Left forelimb (tissue), 1 donor: ENCODE results near the gene ANKEF1.
"Not testable (repeated sequence)": the region's sequence is repeated elsewhere in the genome, so short reads cannot be mapped to it uniquely, and the experiment has no call there.

Source experiments
- DNase-seq: peaks from one replicate; pipeline ENCODE4 v3.0.0-alpha.2; 2018; ENCODE audit warnings: low spot score

ANKEF1 gene

DNA sequence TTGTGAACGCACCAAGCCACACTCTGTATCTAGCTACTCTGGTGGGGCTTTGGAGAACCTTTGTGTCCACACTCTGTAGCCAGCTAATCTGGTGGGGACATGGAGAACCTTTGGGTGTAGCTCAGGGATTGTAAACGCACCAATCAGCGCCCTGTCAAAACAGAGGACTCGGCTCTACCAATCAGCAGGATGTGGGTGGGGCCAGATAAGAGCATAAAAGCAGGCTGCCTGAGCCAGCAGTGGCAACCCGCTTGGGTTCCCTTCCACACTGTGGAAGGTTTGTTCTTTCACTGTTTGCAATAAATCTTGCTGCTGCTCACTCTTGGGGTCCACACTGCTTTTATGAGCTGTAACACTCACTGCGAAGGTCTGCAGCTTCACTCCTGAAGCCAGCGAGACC, 2.5 kb upstream of the ANKEF1 start:
- not testable (repeated sequence) for DNase-seq

DNA sequence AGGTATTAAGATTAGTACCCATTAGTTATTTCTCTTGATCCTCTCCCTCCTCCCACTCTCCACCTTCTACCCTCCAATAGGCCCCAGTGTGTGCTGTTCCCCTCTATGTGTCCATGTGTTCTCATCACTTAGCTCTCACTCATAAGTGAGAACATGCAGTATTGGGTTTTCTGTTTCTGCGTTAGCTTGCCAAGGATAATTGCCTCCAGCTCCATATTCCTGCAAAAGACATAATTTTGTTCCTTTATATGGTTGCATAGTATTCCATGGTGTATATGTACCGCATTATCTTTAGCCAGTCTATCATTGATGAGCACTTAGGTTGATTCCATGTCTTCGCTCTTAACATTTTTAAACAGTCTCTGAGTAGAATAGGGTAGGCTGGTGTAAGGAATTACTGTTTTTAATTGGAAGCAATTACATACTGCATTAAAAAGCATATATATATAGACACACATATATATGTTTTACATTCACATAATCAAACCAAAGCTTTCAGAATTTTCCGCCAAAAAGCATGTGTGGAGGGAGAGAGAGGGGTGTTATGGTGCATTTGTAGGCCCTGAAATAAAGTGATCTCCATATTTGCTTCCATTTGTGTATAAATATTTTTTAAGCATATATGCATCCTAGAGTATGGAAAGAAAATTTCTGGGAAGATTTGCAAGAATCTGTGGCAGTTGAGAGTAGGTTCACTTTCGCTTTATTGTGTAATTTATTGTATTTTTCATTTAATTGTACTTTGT, 709 bp upstream of the ANKEF1 start:
- DNase-seq: no peak

GRCh38 chr20:10036321-10036720, 1.5 kb downstream of the ANKEF1 start:
- DNase-seq: not testable (repeated sequence)

DNA sequence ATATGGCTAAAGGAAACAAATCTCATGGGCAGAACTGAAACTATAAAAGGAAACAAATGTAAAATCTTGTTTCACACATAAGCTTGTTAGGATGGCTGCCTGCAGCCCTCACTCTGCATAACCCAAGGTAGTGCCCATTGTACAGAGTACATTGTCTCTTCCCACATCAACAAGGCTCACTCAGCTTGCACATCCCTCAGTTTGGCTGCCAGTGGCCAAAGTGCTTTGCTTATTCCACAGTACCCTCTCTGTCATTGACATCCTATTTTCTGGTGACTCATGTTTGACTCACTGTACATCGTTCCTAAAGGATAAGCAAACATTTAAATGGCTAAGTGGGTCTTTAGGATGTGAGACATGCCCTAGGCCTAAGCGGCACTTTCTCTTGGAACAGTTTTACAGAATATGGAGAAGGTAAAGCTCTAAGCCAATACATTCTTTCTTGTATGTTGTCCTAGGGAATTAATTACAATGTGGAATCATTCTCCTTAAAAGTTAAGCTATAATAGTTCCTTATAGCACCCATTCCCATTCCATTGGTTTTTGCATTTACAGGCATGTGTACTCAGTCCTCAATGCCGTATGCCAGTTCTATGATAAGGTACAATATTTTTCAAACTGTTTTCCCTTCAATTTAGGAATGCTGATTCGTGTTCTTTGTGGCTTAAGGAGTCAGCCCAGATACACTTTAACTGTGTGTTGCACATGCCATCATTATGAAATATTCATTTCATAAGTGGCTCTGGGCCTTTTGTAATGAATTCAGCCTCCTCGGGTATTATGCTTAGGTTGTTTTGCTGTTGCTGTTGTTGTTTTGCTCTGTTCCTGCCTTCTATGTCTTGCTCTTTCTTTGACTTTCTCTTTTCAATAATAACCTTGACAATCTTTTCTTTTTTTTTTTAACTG, 5.5 kb downstream of the ANKEF1 start:
- no peak for DNase-seq

DNA sequence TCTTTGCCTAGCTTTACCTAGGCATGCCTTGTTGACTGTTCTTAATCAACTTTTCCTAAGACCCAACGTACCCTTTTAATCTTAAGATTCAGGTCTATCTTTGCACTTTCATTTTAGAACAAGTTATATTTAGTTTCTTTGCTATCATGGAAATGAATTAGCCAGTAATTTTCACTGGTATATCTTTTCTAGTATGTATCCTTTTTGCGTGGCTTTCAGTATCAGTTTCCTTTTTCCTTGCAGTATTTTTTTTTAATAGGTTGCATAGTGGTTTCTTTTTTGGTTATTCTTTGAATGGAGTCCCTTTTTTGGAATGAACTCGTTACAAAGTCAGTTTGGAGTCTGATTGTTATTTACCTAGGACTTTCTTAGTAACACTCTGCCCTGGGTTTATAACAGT, 7.3 kb downstream of the ANKEF1 start:
- DNase-seq: no peak

- DNase-seq: no peak
These were observed 12.6 kb downstream of the ANKEF1 start for GRCh38 chr20:10047427-10047826.

DNA sequence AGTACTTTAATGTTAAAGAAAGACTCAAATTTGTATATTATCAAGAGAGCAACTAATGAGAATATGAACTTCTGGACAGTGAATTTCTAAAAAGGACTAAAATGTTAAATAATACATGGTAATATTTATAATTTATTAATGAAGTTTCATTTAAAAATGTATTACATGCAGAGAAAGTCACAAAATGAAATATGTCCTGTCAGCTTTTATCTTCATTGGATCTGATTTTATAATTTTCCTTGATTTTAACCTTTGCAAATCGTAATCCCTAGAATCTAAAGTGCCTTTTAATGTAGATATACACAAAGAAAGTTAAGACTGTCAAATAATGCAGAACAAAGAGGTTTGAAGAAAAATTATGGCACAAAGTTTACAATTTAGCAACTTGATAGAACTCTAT, 16.4 kb downstream of the ANKEF1 start:
- DNase-seq: no peak

DNA sequence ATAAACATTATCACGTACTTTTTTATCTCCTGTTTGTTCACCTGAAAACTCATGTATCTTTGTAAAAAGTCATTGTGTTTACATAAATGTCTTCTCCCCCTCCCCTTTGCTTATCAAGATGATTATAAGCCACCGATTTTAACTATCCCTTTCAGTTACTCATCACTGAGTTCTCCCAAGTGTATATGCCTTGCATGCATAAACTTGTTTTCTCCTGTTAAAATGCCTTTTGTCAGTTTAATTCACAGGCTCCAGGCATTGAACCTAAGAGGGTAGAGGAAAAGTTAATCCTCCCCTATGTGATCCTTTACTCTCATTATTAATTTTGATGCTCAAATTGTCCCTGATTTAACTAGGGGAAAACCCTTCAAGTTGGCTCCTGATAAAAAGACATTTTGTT, 24.2 kb downstream of the ANKEF1 start:
- no peak for DNase-seq

GRCh38 chr20:10060226-10060625, 25.4 kb downstream of the ANKEF1 start:
- DNase-seq: no peak

- no peak for DNase-seq
These were observed 26.9 kb downstream of the ANKEF1 start for GRCh38 chr20:10061641-10062040.

- no peak for DNase-seq
These were observed 28.7 kb downstream of the ANKEF1 start for GRCh38 chr20:10063482-10063881.

GRCh38 chr20:10064611-10065010, 29.8 kb downstream of the ANKEF1 start:
- DNase-seq: no peak

- DNase-seq: no peak
These were observed 30.5 kb downstream of the ANKEF1 start for GRCh38 chr20:10065154-10065833.

GRCh38 chr20:10067321-10067720, 32.5 kb downstream of the ANKEF1 start:
- DNase-seq: no peak

GRCh38 chr20:10074513-10074912, 39.7 kb downstream of the ANKEF1 start:
- no peak for DNase-seq

- DNase-seq: no peak
These were observed 40.8 kb downstream of the ANKEF1 start for GRCh38 chr20:10075606-10076005.

DNA sequence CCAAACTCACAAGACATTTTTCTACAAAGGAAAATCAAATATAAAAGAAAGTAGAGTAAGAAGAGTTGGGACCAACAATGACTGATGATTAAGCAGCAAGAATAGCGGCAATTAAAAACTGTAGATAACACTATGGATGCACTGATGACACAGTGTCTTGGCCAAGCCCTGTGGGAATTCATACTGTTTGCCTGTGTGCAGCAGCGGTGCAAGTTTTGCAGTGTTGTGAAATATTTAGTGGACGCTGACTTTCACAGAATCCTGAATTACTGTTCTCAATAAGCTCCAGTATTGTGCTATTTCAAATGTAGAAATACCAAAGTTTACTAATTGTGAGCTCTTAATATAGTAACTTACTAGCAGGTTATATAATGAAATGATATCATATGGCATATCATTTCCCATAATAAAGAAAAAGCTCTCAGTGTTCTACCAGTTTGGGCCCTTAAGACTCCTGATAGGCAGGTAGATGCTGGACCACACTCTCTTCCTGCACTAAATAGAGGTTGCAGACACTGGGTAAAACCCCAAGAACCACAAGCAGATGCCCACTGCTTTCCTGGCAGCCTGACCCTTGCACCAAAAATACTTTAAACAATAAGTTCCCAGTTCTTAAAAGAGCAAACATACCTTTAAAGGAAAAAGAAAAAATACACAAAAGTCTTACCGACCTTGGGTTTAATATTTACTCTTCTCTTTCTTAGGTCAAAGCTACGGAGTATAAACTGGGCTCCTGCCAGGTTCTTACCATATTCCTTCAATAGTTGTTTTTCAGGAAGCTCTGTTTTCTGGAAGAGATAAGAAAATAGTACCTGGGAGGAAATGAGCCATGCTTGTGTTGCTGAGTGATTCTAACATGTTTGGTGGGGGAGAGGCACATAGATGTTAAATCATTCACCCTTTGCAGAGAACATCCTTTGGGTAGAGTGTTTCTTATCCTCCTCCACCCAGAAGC, 41.6 kb downstream of the ANKEF1 start:
- DNase-seq: no peak

DNA sequence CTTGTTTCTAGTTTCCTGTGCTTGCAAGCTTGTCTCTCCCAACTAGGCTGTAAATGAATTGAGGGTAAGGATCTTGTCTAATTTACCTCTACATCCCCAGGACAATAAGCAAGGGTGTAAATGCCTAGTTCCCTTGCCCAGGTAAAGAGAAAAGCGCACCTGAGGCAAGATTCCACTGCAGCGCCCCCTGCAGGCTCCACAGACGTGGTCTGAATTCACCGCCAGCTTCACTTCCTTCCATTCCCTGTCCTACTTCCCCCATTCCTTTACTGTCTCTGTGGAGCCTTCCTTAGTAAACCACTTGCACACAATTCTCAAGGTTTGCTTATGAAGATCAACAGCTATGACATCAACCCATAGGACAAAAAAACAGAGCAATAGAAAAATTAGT, 42.3 kb downstream of the ANKEF1 start:
- no peak for DNase-seq

GRCh38 chr20:10077886-10078285, 43.1 kb downstream of the ANKEF1 start:
- no peak for DNase-seq

- DNase-seq: no peak
These were observed 43.6 kb downstream of the ANKEF1 start for GRCh38 chr20:10078403-10078802.

DNA sequence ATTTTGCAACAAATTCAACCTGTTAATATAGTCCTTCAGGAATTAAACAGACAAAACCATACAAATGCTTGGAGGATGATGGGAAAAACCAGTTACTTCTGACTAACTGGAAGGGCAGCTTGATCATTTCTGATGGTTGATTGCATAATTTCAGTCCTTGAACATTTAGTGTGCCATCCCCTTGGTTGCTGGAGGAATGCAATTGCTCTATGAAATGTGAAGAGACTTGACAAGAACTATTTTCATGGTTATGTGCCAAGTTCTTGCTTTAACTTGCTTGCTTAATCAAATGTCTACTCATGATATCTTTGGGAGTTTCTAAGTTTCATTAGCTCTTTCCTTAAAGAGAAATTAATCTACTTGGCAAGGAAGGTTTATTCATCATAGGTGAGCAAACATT, 45.2 kb downstream of the ANKEF1 start:
- no peak for DNase-seq

DNA sequence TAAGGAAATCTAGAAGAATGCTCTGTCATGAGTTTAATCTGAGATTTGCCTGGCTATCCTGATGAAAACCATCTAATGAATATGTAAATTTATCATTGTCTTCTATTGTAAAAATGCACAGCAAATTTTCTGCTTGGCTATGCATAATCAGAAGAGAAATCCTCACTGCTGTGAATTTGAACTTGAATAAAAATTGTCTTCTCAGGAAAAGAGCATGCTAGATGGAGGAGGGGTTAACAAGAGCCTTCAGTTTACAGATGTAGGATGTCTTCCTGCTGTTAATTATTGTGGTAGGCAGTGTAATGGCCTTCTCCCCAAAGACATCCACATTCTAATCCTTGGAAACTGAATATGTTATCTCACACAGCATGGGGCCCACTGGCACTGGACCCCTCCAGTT, 45.8 kb downstream of the ANKEF1 start:
- no peak for DNase-seq
